Keratinocyte (primary cell): Measurements from ENCODE around the gene DNMBP.

Source experiments
- CTCF ChIP-seq, 3 experiments: IDR thresholded peaks in 1 of 3; conservative IDR thresholded peaks in 1 of 3; optimal IDR thresholded peaks in 1 of 3; 2 replicates in 2 of 3; 3 replicates in 1 of 3; pipeline versions ENCODE3 to v1.5.1; 2011; ENCODE audit warnings: low read length in 3 of 3, mild to moderate bottlenecking in 3 of 3, moderate library complexity in 2 of 3, control low read depth in 1 of 3, inconsistent platforms in 1 of 3; ENCODE audit not compliant: insufficient read depth in 2 of 3; ENCODE audit errors: extremely low read depth in 1 of 3
- EZH2 ChIP-seq: IDR thresholded peaks from one replicate; pipeline ENCODE4 v1.6.1; 2012; ENCODE audit warnings: inconsistent platforms, mild to moderate bottlenecking, low read length, moderate library complexity

- TF ChIP-seq CTCF (optimal IDR thresholded peaks at IDR 0.05 in 1 of 3, IDR thresholded peaks at IDR 0.05 in 1 of 3, conservative IDR thresholded peaks at IDR 0.05 in 1 of 3; ENCODE audit: extremely low read depth in 1 of 3, insufficient read depth in 2 of 3, low read length in 3 of 3) (no peak), EZH2 (no peak)
These were observed 10.2 kb downstream of the DNMBP start for GRCh38 chr10:99999319-100000108.
